HEK293 (cell line): ENCODE measurements around the gene LAMC2.

ENCODE experiments used
- CTCF ChIA-PET: fragments of 350-600 bp; formaldehyde crosslinking; extraction: SDS; loops from one replicate; lab custom pipeline; 2021; ENCODE audit warnings: antibody characterized with exemption; lab: Yijun Ruan, JAX
- POLR2A ChIA-PET: fragments of 300-600 bp; formaldehyde crosslinking; extraction: SDS; loops from one replicate; lab custom pipeline; 2020; ENCODE audit warnings: antibody characterized with exemption, inconsistent platforms; lab: Yijun Ruan, JAX
- H3K27ac ChIP-seq: fragments of 200-500 bp; sonication (Bioruptor generic); 2 replicates; pipeline ENCODE4 v1.5.1; 2014; ENCODE audit warnings: low read depth, low read length, control low read depth, inconsistent platforms; ENCODE audit errors: extremely low read depth
- H3K36me3 ChIP-seq, 2 experiments: fragments of 200-500 bp in 1 of 2; sonication (Bioruptor generic) in 1 of 2; 1 replicate in 1 of 2; 2 replicates in 1 of 2; pipeline ENCODE4 v1.5.1; 2014 to 2017; ENCODE audit warnings: inconsistent platforms in 2 of 2, low read length in 2 of 2; ENCODE audit not compliant: control insufficient read depth in 2 of 2, insufficient read depth in 1 of 2
- H3K4me1 ChIP-seq: fragments of 200-500 bp; sonication (Bioruptor generic); 2 replicates; pipeline ENCODE4 v1.5.1; 2014; ENCODE audit warnings: mild to moderate bottlenecking, low read length, inconsistent platforms; ENCODE audit not compliant: control insufficient read depth, insufficient read depth
- H3K4me3 ChIP-seq: 2 replicates; pipeline ENCODE4 v1.5.1; 2011; ENCODE audit warnings: low read depth, mild to moderate bottlenecking, control low read depth, low read length, moderate library complexity
- H3K9me3 ChIP-seq: fragments of 200-500 bp; sonication (Bioruptor generic); 2 replicates; pipeline ENCODE4 v1.5.1; 2014; ENCODE audit warnings: low read depth, low read length, inconsistent platforms; ENCODE audit not compliant: control insufficient read depth, insufficient read depth
- FEZF1 ChIP-seq: fragments of 450-650 bp; formaldehyde crosslinking; IDR thresholded peaks from 2 replicates; pipeline ENCODE4 v1.5.1; 2016; ENCODE audit warnings: missing biosample characterization, missing genetic modification characterization
- GLI2 ChIP-seq: fragments of 450-650 bp; formaldehyde crosslinking; IDR thresholded peaks from 2 replicates; pipeline ENCODE4; 2017; ENCODE audit warnings: missing biosample characterization, missing genetic modification characterization, low read depth, borderline replicate concordance
- KLF16 ChIP-seq: fragments of 450-650 bp; formaldehyde crosslinking; IDR thresholded peaks from 2 replicates; pipeline ENCODE4 v1.5.1; 2017; ENCODE audit warnings: missing biosample characterization, missing genetic modification characterization
- MZF1 ChIP-seq: fragments of 450-650 bp; formaldehyde crosslinking; IDR thresholded peaks from 2 replicates; pipeline ENCODE4 v1.5.1; 2017; ENCODE audit warnings: missing biosample characterization, missing genetic modification characterization, borderline replicate concordance
- SCRT2 ChIP-seq: fragments of 450-650 bp; formaldehyde crosslinking; IDR thresholded peaks from 2 replicates; pipeline ENCODE4 v1.5.1; 2016; ENCODE audit warnings: missing biosample characterization, missing genetic modification characterization
- SETDB1 ChIP-seq: IDR thresholded peaks from one replicate; pipeline ENCODE4 v1.6.1; 2017; ENCODE audit warnings: mild to moderate bottlenecking, low read length, moderate library complexity, mixed read lengths; ENCODE audit not compliant: insufficient read length
- TCF7L2 ChIP-seq: IDR thresholded peaks from 2 replicates; pipeline ENCODE4 v1.6.1; 2011; ENCODE audit warnings: low read depth, mild to moderate bottlenecking, inconsistent platforms, low read length, moderate library complexity, borderline replicate concordance
- WT1 ChIP-seq: fragments of 450-650 bp; formaldehyde crosslinking; IDR thresholded peaks from 2 replicates; pipeline ENCODE4 v1.5.1; 2016; ENCODE audit warnings: missing biosample characterization, missing genetic modification characterization
- ZBTB20 ChIP-seq: fragments of 450-650 bp; formaldehyde crosslinking; IDR thresholded peaks from 2 replicates; pipeline ENCODE4 v1.5.1; 2016; ENCODE audit warnings: missing biosample characterization, missing genetic modification characterization
- ZEB2 ChIP-seq: fragments of 450-650 bp; formaldehyde crosslinking; IDR thresholded peaks from 2 replicates; pipeline ENCODE4 v1.5.1; 2016; ENCODE audit warnings: missing biosample characterization, missing genetic modification characterization
- ZFHX2 ChIP-seq: fragments of 450-650 bp; formaldehyde crosslinking; conservative IDR thresholded peaks from 2 replicates; pipeline ENCODE4 v1.5.1; 2016; ENCODE audit warnings: missing biosample characterization, missing genetic modification characterization
- ZFP41 ChIP-seq: fragments of 450-650 bp; formaldehyde crosslinking; IDR thresholded peaks from 2 replicates; pipeline ENCODE4 v1.5.1; 2016; ENCODE audit warnings: missing biosample characterization, missing genetic modification characterization, borderline replicate concordance
- ZNF211 ChIP-seq: fragments of 450-650 bp; formaldehyde crosslinking; IDR thresholded peaks from 2 replicates; pipeline ENCODE4 v1.5.1; 2016; ENCODE audit warnings: low read depth, missing biosample characterization, missing genetic modification characterization
- ZNF335 ChIP-seq: fragments of 450-650 bp; formaldehyde crosslinking; conservative IDR thresholded peaks from 2 replicates; pipeline ENCODE4 v1.5.1; 2016; ENCODE audit warnings: missing biosample characterization, missing genetic modification characterization
- ZNF416 ChIP-seq: fragments of 450-650 bp; formaldehyde crosslinking; IDR thresholded peaks from 2 replicates; pipeline ENCODE4 v1.5.1; 2016; ENCODE audit warnings: missing biosample characterization, missing genetic modification characterization
- ZNF600 ChIP-seq: fragments of 450-650 bp; formaldehyde crosslinking; IDR thresholded peaks from 2 replicates; pipeline ENCODE4 v1.5.1; 2016; ENCODE audit warnings: missing biosample characterization, missing genetic modification characterization
- ZNF624 ChIP-seq: fragments of 450-650 bp; formaldehyde crosslinking; IDR thresholded peaks from 2 replicates; pipeline ENCODE4 v1.5.1; 2017; ENCODE audit warnings: missing biosample characterization, missing genetic modification characterization
- ZNF629 ChIP-seq: fragments of 450-650 bp; formaldehyde crosslinking; IDR thresholded peaks from 2 replicates; pipeline ENCODE4 v1.5.1; 2017; ENCODE audit warnings: missing biosample characterization, missing genetic modification characterization
- ZNF658 ChIP-seq: fragments of 450-650 bp; formaldehyde crosslinking; IDR thresholded peaks from 2 replicates; pipeline ENCODE4; 2016; ENCODE audit warnings: missing biosample characterization, missing genetic modification characterization
- ZNF677 ChIP-seq: fragments of 450-650 bp; IDR thresholded peaks from 2 replicates; pipeline ENCODE4 v1.5.0; 2018; ENCODE audit warnings: missing biosample characterization, mild to moderate bottlenecking, missing genetic modification characterization, moderate library complexity
- TF ChIP-seq, protein P1 (sequence below): fragments of 450-650 bp; formaldehyde crosslinking; IDR thresholded peaks from 2 replicates; pipeline ENCODE4 v1.5.1; 2016; ENCODE audit warnings: missing biosample characterization, missing genetic modification characterization
- TF ChIP-seq, protein P2 (sequence below): fragments of 450-650 bp; formaldehyde crosslinking; IDR thresholded peaks from 2 replicates; pipeline ENCODE4 v1.5.1; 2016; ENCODE audit warnings: missing biosample characterization, missing genetic modification characterization
- TF ChIP-seq, protein P3 (sequence below): fragments of 450-650 bp; formaldehyde crosslinking; IDR thresholded peaks from 2 replicates; pipeline ENCODE4 v1.5.1; 2017; ENCODE audit warnings: missing biosample characterization, missing genetic modification characterization
- TF ChIP-seq, protein P4 (sequence below): fragments of 450-650 bp; formaldehyde crosslinking; IDR thresholded peaks from 2 replicates; pipeline ENCODE4 v1.5.1; 2016; ENCODE audit warnings: missing biosample characterization, missing genetic modification characterization

The LAMC2 gene

GRCh38 chr1:183180218-183180617 is 5.8 kb upstream of the LAMC2 start:
- TF ChIP-seq ZNF677 (tag by site-specific recombination) (no peak), SETDB1 (no peak)
- CTCF ChIA-PET: interaction anchor here (0.5 to 1.1 kb wide), 2 partner anchors 218 to 392 kb away, joined by 3 to 7 read pairs; no protein-coding TSS in a partner anchor
- Histone ChIP-seq H3K36me3 (no peaks in the 10 kb centered on the region), H3K27ac (no peak overlapping the region), H3K4me1 (no peaks in the 10 kb centered on the region), H3K9me3 (no peaks in the 10 kb centered on the region), H3K4me3 (no peak overlapping the region)
- POLR2A ChIA-PET: no interaction called here

GRCh38 chr1:183180634-183181056 is 5.4 kb upstream of the LAMC2 start:
- no peaks in the 10 kb centered on the region for H3K4me1 ChIP-seq
- no peak overlapping the region for H3K27ac ChIP-seq
- ChIA-PET POLR2A (no interaction called here), CTCF (interaction anchor here (0.5 to 1.1 kb wide), 2 partner anchors 218 to 392 kb away, joined by 3 to 7 read pairs; no protein-coding TSS in a partner anchor)
- no peak overlapping the region for H3K4me3 ChIP-seq
- H3K36me3 ChIP-seq: no peaks in the 10 kb centered on the region
- TF ChIP-seq ZEB2 (tag by site-specific recombination): 0 out of 2 replicates have a peak, but pooled peaks have one; percentile 29
- TF ChIP-seq ZNF624 (tag by site-specific recombination): no peak
- 0 out of 2 replicates have a peak, but pooled peaks have one; percentile 15 for TF ChIP-seq MZF1 (tag by site-specific recombination)
- peak; percentile 80 for TF ChIP-seq ZNF335
- TF ChIP-seq TCF7L2: 0 out of 2 replicates have a peak, but pooled peaks have one; percentile 29
- peak; percentile 24; the same call in 1 of the 2 replicates for TF ChIP-seq ZBTB20 (tag by site-specific recombination)
- TF ChIP-seq, protein P1, sequence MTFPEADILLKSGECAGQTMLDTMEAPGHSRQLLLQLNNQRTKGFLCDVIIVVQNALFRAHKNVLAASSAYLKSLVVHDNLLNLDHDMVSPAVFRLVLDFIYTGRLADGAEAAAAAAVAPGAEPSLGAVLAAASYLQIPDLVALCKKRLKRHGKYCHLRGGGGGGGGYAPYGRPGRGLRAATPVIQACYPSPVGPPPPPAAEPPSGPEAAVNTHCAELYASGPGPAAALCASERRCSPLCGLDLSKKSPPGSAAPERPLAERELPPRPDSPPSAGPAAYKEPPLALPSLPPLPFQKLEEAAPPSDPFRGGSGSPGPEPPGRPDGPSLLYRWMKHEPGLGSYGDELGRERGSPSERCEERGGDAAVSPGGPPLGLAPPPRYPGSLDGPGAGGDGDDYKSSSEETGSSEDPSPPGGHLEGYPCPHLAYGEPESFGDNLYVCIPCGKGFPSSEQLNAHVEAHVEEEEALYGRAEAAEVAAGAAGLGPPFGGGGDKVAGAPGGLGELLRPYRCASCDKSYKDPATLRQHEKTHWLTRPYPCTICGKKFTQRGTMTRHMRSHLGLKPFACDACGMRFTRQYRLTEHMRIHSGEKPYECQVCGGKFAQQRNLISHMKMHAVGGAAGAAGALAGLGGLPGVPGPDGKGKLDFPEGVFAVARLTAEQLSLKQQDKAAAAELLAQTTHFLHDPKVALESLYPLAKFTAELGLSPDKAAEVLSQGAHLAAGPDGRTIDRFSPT: no peak
- TF ChIP-seq WT1 (tag by site-specific recombination): 0 out of 2 replicates have a peak, but pooled peaks have one; percentile 17
- no peak for TF ChIP-seq ZNF658
- TF ChIP-seq, protein P2, sequence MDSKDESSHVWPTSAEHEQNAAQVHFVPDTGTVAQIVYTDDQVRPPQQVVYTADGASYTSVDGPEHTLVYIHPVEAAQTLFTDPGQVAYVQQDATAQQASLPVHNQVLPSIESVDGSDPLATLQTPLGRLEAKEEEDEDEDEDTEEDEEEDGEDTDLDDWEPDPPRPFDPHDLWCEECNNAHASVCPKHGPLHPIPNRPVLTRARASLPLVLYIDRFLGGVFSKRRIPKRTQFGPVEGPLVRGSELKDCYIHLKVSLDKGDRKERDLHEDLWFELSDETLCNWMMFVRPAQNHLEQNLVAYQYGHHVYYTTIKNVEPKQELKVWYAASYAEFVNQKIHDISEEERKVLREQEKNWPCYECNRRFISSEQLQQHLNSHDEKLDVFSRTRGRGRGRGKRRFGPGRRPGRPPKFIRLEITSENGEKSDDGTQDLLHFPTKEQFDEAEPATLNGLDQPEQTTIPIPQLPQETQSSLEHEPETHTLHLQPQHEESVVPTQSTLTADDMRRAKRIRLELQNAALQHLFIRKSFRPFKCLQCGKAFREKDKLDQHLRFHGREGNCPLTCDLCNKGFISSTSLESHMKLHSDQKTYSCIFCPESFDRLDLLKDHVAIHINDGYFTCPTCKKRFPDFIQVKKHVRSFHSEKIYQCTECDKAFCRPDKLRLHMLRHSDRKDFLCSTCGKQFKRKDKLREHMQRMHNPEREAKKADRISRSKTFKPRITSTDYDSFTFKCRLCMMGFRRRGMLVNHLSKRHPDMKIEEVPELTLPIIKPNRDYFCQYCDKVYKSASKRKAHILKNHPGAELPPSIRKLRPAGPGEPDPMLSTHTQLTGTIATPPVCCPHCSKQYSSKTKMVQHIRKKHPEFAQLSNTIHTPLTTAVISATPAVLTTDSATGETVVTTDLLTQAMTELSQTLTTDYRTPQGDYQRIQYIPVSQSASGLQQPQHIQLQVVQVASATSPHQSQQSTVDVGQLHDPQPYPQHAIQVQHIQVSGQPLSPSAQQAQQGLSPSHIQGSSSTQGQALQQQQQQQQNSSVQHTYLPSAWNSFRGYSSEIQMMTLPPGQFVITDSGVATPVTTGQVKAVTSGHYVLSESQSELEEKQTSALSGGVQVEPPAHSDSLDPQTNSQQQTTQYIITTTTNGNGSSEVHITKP (tag by site-specific recombination): no peak
- H3K9me3 ChIP-seq: no peaks in the 10 kb centered on the region

- H3K4me1 ChIP-seq: no peaks in the 10 kb centered on the region
- no peaks in the 10 kb centered on the region for H3K36me3 ChIP-seq
- ChIA-PET POLR2A (no interaction called here), CTCF (interaction anchor here (0.5 to 1.1 kb wide), 7 partner anchors 17 to 324 kb away, joined by 3 to 5 read pairs (median 3); no protein-coding TSS in a partner anchor)
- H3K4me3 ChIP-seq: no peak overlapping the region
- H3K27ac ChIP-seq: no peak overlapping the region
- H3K9me3 ChIP-seq: no peaks in the 10 kb centered on the region
- peak; percentile 35 for TF ChIP-seq FEZF1 (tag by site-specific recombination)
- no peak for TF ChIP-seq KLF16 (tag by site-specific recombination)
- no peak for TF ChIP-seq ZNF211 (tag by site-specific recombination)
- no peak for TF ChIP-seq ZNF629 (tag by site-specific recombination)
- TF ChIP-seq ZNF600 (tag by site-specific recombination): no peak
- TF ChIP-seq, protein P3, sequence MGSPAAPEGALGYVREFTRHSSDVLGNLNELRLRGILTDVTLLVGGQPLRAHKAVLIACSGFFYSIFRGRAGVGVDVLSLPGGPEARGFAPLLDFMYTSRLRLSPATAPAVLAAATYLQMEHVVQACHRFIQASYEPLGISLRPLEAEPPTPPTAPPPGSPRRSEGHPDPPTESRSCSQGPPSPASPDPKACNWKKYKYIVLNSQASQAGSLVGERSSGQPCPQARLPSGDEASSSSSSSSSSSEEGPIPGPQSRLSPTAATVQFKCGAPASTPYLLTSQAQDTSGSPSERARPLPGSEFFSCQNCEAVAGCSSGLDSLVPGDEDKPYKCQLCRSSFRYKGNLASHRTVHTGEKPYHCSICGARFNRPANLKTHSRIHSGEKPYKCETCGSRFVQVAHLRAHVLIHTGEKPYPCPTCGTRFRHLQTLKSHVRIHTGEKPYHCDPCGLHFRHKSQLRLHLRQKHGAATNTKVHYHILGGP (tag by site-specific recombination): no peak
- TF ChIP-seq SCRT2: peak; percentile 65
- TF ChIP-seq ZNF416 (tag by site-specific recombination): no peak
- TF ChIP-seq ZNF335: peak; percentile 92
- no peak for TF ChIP-seq ZFP41
- TF ChIP-seq GLI2 (tag by site-specific recombination): no peak
- TF ChIP-seq ZFHX2: no peak
- TF ChIP-seq, protein P4, sequence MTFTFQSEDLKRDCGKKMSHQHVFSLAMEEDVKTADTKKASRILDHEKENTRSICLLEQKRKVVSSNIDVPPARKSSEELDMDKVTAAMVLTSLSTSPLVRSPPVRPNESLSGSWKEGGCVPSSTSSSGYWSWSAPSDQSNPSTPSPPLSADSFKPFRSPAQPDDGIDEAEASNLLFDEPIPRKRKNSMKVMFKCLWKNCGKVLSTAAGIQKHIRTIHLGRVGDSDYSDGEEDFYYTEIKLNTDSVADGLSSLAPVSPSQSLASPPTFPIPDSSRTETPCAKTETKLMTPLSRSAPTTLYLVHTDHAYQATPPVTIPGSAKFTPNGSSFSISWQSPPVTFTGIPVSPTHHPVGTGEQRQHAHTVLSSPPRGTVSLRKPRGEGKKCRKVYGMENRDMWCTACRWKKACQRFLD (tag by site-specific recombination): no peak
Measured at GRCh38 chr1:183186841-183187240, 777 bp downstream of the LAMC2 start.
